ENCODE data around the gene AHDC1.

DNA sequence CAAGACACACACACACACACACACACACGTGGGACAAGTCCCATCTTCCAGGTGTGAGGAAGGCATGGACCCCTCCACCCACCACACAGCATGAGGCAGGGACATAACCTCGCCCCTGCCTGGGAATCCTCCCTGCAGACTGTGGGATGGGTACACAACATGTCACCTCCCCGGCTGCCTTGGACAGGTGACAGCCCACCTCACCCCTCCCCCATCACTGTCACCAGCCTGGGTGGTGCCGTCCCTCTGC is 40.7 kb downstream of the AHDC1 start:
- TF ChIP-seq, protein P1, sequence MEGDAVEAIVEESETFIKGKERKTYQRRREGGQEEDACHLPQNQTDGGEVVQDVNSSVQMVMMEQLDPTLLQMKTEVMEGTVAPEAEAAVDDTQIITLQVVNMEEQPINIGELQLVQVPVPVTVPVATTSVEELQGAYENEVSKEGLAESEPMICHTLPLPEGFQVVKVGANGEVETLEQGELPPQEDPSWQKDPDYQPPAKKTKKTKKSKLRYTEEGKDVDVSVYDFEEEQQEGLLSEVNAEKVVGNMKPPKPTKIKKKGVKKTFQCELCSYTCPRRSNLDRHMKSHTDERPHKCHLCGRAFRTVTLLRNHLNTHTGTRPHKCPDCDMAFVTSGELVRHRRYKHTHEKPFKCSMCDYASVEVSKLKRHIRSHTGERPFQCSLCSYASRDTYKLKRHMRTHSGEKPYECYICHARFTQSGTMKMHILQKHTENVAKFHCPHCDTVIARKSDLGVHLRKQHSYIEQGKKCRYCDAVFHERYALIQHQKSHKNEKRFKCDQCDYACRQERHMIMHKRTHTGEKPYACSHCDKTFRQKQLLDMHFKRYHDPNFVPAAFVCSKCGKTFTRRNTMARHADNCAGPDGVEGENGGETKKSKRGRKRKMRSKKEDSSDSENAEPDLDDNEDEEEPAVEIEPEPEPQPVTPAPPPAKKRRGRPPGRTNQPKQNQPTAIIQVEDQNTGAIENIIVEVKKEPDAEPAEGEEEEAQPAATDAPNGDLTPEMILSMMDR (IDR thresholded peaks at IDR 0.05) = no peak
- TF ChIP-seq POLR2A (IDR thresholded peaks at IDR 0.05; ENCODE audit: low read depth) = no peak

Data from esophagus muscularis mucosa (tissue), 3 donors.